MCF 10A (cell line): ENCODE data around the gene SLC25A15. TPM values are rescaled to one million over a fixed set of nuclear protein-coding genes. Genes with fewer than 3 reads are reported as not detected.

Experiments used
- BruUV-seq: library from RNA; stranded (reverse); fragments of 400-500 nt; replicated peaks from 2 replicates; lab custom pipeline; 2021; lab: Mats Ljungman, UMichigan
- CTCF ChIA-PET: fragments of 300-600 bp; sonication (Branson Sonifier 250); formaldehyde crosslinking; extraction: SDS; loops from one replicate; lab custom pipeline; 2021; ENCODE audit warnings: antibody characterized with exemption, inconsistent platforms; lab: Yijun Ruan, JAX
- POLR2A ChIA-PET: fragments of 300-600, 350-650 bp; sonication (Branson Sonifier 250); formaldehyde crosslinking; extraction: SDS; loops from one replicate; lab custom pipeline; 2020; ENCODE audit warnings: antibody characterized with exemption, inconsistent platforms; lab: Yijun Ruan, JAX
- DNase-seq: peaks from one replicate; pipeline ENCODE4 v3.0.0-alpha.2; 2018; ENCODE audit not compliant: unreplicated experiment
- H3K27ac Mint-ChIP-seq: one replicate; pipeline ENCODE4 v1.8.0; 2022; ENCODE audit warnings: mild to moderate bottlenecking, low read depth, mixed read lengths; ENCODE audit not compliant: unreplicated experiment
- H3K27me3 Mint-ChIP-seq: one replicate; pipeline ENCODE4 v1.8.0; 2022; ENCODE audit warnings: mixed read lengths; ENCODE audit not compliant: insufficient read depth, unreplicated experiment
- H3K36me3 Mint-ChIP-seq: one replicate; pipeline ENCODE4 v1.8.0; 2022; ENCODE audit warnings: mild to moderate bottlenecking, moderate library complexity, mixed read lengths; ENCODE audit not compliant: insufficient read depth, unreplicated experiment
- H3K4me1 Mint-ChIP-seq: one replicate; pipeline ENCODE4 v1.8.0; 2022; ENCODE audit warnings: mixed read lengths; ENCODE audit not compliant: insufficient read depth, unreplicated experiment
- H3K4me3 Mint-ChIP-seq: one replicate; pipeline ENCODE4 v1.8.0; 2022; ENCODE audit warnings: mild to moderate bottlenecking, moderate library complexity, mixed read lengths; ENCODE audit not compliant: unreplicated experiment
- H3K9me3 Mint-ChIP-seq: one replicate; pipeline ENCODE4 v1.8.0; 2022; ENCODE audit warnings: mixed read lengths; ENCODE audit not compliant: unreplicated experiment
- CTCF ChIP-seq: fragments of 200-600 bp; IDR thresholded peaks from one replicate; pipeline ENCODE4 v1.8.0; 2022; ENCODE audit warnings: antibody characterized with exemption, mild to moderate bottlenecking; ENCODE audit not compliant: unreplicated experiment
- intact Hi-C: fragments of 100-400 bp; cut with micrococcal nuclease; formaldehyde crosslinking; loops from 2 replicates; pipeline ENCODE4 v1.14.1; 2022
- total RNA-seq: library from RNA; stranded (reverse); gene quantifications from 2 replicates; pipeline ENCODE4 v1.2.3, GENCODE V29; 2022

SLC25A15 gene
- total RNA-seq, 1 experiment from 2014 or later: 15.5 TPM

GRCh38 chr13:40770934-40771618 is 18.3 kb upstream of the SLC25A15 start, which contains the start of gene MRPS31:
Gene MRPS31, minus strand, starts transcription at chr13:40771190. Its CDS starts 54 bp downstream, at chr13:40771136.
- H3K27ac Mint-ChIP-seq: peak within 1 kb of the TSS; percentile 91
- H3K36me3 Mint-ChIP-seq: peaks cover 15% of the 10 kb centered on the region
- H3K4me1 Mint-ChIP-seq: peaks cover 9% of the 10 kb centered on the region
- intact Hi-C loops: no loop called here
- no TSS peak for BruUV-seq
- POLR2A ChIA-PET: interaction anchor here (0.6 to 2.0 kb wide), 9 partner anchors 11 to 1733 kb away, joined by 3 to 12 read pairs (median 4); partner anchors contain the start of genes NHLRC3, PROSER1, SLC25A15 and WBP4
- CTCF ChIA-PET: interaction anchor here (0.6 kb wide), 1 partner anchor 640 kb away, joined by 3 read pairs; no protein-coding TSS in a partner anchor
- DNase-seq: peak; percentile 94
- no peaks in the 10 kb centered on the region for H3K27me3 Mint-ChIP-seq
- peak within 1 kb of the TSS; percentile 94 for H3K4me3 Mint-ChIP-seq
- TF ChIP-seq CTCF: no peak
- no peaks in the 10 kb centered on the region for H3K9me3 Mint-ChIP-seq

GRCh38 chr13:40772765-40773473 is 16.5 kb upstream of the SLC25A15 start:
- ChIA-PET CTCF (interaction anchor here (0.9 kb wide), 1 partner anchor 676 kb away, joined by 4 read pairs; no protein-coding TSS in a partner anchor), POLR2A (no interaction called here)
- no TSS peak for BruUV-seq
- H3K27ac Mint-ChIP-seq: no peak overlapping the region
- no peak for TF ChIP-seq CTCF
- no peaks in the 10 kb centered on the region for H3K9me3 Mint-ChIP-seq
- H3K27me3 Mint-ChIP-seq: no peaks in the 10 kb centered on the region
- H3K4me1 Mint-ChIP-seq: peaks cover 24% of the 10 kb centered on the region
- intact Hi-C loops: no loop called here
- DNase-seq: no peak
- H3K4me3 Mint-ChIP-seq: no peak overlapping the region
- H3K36me3 Mint-ChIP-seq: no peaks in the 10 kb centered on the region

- no TSS peak for BruUV-seq
- Mint-ChIP-seq H3K4me3 (no peak overlapping the region), H3K9me3 (no peaks in the 10 kb centered on the region), H3K27me3 (no peaks in the 10 kb centered on the region), H3K27ac (no peak overlapping the region), H3K36me3 (no peaks in the 10 kb centered on the region), H3K4me1 (peaks cover 28% of the 10 kb centered on the region)
- intact Hi-C loops: loop anchor here (5.0 kb wide), 4 partner anchors 218 to 1162 kb away; no protein-coding TSS in a partner anchor
- ChIA-PET CTCF (interaction anchor here (0.5 to 6.2 kb wide), 3 partner anchors 14 to 200 kb away, joined by 3 to 42 read pairs (median 4); partner anchors contain the start of gene SLC25A15), POLR2A (no interaction called here)
- DNase-seq: no peak
- TF ChIP-seq CTCF: no peak
Observed at GRCh38 chr13:40774672-40775071, 14.7 kb upstream of the SLC25A15 start.

- H3K4me1 Mint-ChIP-seq: peaks cover 21% of the 10 kb centered on the region
Observed at GRCh38 chr13:40776232-40776631, 13.2 kb upstream of the SLC25A15 start.

More at GRCh38 chr13:40776232-40776631, 13.2 kb upstream of the SLC25A15 start:
- H3K9me3 Mint-ChIP-seq: no peaks in the 10 kb centered on the region
- TF ChIP-seq CTCF: no peak
- ChIA-PET CTCF (interaction anchor here (0.6 to 6.2 kb wide), 8 partner anchors 9 to 999 kb away, joined by 3 to 42 read pairs (median 6); partner anchors contain the start of gene SLC25A15), POLR2A (interaction anchor here (0.6 to 0.8 kb wide), 2 partner anchors 13 to 595 kb away, joined by 3 to 4 read pairs; no protein-coding TSS in a partner anchor)
- DNase-seq: no peak
- BruUV-seq: no TSS peak
- no peaks in the 10 kb centered on the region for H3K36me3 Mint-ChIP-seq
- H3K27ac Mint-ChIP-seq: no peak overlapping the region
- no peak overlapping the region for H3K4me3 Mint-ChIP-seq
- intact Hi-C loops: loop anchor here (2.0 to 5.0 kb wide), 5 partner anchors 216 to 1164 kb away; no protein-coding TSS in a partner anchor
- H3K27me3 Mint-ChIP-seq: no peaks in the 10 kb centered on the region
